ENCODE results near the gene ATXN10.
"Not testable (repeated sequence)": the region's sequence is repeated elsewhere in the genome, so short reads cannot be mapped to it uniquely, and the experiment has no call there.

ATXN10 gene

GRCh38 chr22:45678961-45679912, 7.6 kb downstream of the ATXN10 start:
- DNase-seq (ENCODE audit: low spot score), result no peak

DNA sequence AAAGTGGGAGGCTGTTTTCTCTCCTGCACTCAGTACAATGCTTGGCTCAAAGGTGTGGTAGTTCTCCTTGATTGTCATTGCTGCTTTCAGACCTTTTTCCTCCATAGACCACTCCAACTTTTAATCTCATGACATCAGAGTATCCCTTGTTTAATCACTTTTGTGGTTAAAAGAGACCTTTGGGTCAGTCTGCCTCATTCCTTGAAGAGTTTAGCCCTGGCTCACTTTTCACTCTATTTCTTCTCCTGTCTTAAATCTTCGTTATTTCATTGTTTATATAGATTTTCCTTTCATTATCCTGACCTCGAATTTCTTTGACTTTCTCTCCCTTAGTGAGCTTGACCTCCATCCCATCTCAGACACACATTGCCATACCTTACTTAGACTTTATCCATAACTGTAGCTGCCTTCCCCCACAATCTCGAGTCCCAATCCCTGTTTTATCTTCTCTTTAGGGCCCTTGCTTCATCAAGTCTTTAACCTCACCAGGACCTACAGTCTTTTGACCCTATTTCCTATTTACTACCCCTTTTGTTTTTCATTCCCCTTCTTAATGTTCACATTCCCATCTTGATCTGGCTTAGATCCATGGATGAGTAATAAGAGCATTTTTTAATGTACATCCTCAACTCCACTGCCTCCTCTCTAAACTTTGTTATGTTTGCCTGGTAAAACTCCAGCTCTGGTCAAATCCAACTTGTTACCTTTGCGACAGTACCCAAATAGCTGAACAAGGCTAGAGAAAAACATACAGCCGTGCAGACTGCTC, 9.5 kb downstream of the ATXN10 start:
- DNase-seq (ENCODE audit: low spot score), result no peak

DNA sequence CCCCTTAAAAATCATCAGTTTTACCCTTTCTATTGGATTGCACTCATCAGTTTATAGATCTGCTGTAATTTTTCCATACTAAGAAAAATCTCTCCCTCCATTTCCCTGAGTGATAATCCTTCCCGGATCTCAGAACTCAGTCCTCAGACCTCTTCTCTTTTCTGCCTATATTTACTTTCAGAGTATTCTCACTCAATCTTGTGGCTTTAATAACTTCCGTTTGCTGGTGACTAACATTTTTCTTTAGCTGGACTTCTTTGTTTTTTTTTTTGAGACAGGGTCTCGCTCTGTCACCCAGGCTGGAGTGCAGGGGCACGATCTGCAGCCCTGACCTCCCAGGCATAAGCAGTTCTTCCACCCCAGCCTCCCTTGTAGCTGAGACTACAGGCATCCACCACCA, 10.4 kb downstream of the ATXN10 start:
- DNase-seq (ENCODE audit: low spot score), result no peak

- DNase-seq (ENCODE audit: low spot score), result not testable (repeated sequence)
Measured at GRCh38 chr22:45682773-45683172, 11.1 kb downstream of the ATXN10 start.

DNA sequence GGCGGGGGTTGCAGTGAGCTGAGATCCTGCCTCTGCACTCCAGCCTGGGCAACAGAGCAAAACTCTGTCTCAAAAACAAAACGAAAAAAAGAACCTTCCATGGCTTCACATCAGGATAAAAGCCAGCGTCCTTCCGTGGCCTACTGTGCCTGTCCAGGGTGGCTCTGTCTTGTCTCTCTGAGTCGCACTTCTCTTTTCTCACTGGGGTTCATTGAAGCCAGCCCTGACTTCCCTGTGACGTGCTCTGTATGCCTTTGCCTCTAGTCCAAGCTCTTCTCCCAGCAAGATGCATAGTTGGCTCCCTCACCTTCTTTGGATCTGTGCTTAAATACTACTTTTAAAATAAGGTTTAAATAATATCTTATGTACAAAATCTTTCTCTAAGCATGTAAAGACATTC, 11.6 kb downstream of the ATXN10 start:
- DNase-seq (ENCODE audit: low spot score), result no peak

- DNase-seq (ENCODE audit: low spot score), result no peak
Measured at GRCh38 chr22:45683680-45684079, 12.0 kb downstream of the ATXN10 start.

GRCh38 chr22:45684169-45684568, 12.5 kb downstream of the ATXN10 start:
- DNase-seq (ENCODE audit: low spot score), result no peak

DNA sequence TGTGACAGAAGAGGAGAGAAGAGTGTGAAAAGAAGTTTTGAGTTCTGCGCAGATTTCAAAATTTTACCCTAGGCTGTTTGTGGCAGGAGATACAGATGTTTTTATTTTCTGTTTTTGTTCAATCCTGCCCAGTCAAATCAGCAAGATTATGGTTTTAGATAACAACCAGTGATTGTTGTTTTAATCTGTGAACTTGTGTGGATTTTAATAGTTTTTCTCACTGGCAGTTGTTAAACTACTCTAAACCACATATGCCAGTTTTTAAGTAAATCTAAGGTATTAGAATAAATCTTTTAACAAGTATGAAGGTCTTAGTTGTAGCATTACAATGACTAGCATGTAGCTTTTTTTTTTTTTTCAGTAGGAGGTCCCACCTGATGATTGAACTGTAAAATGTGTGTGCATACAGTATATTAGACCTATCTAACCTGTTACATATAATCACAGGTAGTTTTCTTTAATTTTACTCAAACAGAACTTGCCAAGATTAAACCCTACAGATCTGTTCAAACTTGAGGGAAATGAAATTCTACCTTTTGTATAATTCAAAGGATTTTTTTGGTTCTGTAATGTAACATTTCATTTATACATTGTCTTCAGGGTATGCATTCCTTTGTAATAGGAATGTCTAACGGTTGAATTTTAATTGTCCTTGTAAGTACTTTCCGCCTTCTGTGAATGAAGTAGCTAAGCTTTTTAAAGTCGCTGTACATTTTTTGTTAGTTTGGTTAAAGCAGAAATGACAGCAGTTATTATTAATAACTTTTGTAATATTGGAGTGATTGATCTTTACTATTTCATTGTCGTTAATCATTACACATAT, 13.3 kb downstream of the ATXN10 start:
- no peak for DNase-seq (ENCODE audit: low spot score)

DNA sequence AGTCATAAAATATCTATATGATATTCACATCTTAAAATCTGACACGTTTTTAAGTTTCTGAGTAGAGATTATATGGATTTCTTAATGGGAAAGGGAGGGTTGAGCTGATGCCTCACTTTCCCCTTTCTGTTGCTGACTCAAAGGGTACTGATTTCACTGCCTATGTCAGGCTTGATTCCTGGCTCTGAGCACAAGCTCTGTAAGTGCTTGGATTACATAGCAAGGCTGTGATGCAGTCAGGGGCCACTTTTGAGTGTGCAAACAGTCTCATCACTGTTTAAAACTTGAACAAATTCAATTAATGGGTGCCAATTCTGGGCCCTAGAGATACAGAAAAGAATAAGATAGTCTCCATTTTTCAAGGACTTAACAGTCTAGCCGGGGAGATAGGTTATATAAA, 14.4 kb downstream of the ATXN10 start:
- no peak for DNase-seq (ENCODE audit: low spot score)

GRCh38 chr22:45686836-45687235, 15.2 kb downstream of the ATXN10 start:
- DNase-seq (ENCODE audit: low spot score), result no peak

GRCh38 chr22:45688600-45689080, 17.0 kb downstream of the ATXN10 start:
- no peak for DNase-seq (ENCODE audit: low spot score)

DNA sequence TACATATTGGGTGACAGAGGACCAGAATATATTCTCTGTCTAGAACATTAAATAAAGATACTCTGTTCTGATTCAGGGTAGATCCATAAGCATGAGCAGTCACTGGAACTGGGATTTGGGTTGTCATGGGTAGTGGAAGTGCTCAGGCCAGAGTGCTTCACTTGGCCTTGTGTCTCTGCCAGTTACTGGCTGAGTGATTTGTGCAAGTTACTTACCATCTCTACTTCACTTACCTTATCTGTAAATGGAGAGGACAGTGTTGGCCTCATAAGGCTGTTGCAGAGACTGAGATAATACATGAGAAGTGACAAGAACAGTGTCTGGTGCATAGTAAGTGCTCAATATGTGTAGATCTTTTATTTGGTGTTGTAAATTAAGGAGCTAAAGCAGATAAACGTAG, 17.6 kb downstream of the ATXN10 start:
- DNase-seq (ENCODE audit: low spot score), result no peak

DNA sequence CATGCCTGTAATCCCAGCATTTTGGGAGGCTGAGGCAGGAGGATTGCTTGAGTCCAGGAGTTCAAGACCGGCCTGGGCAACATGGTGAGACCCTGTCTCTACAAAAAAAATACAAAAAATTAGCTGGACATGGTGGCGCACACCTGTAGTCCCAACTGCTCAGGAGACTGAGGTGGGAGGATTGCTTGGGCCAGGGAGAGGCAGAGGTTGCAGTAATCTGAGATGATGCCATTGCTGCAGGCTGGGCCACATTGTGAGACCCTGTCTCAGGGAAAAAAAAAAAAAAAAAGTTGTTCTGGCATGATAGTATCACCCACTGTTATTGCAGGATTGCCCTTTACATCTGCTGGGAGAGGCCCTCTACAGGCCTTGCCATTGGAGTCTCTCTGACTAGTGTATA, 18.4 kb downstream of the ATXN10 start:
- DNase-seq (ENCODE audit: low spot score), result no peak

GRCh38 chr22:45692549-45692948, 20.9 kb downstream of the ATXN10 start:
- no peak for DNase-seq (ENCODE audit: low spot score)

- DNase-seq (ENCODE audit: low spot score), result no peak
Measured at GRCh38 chr22:45693835-45694234, 22.2 kb downstream of the ATXN10 start.

DNA sequence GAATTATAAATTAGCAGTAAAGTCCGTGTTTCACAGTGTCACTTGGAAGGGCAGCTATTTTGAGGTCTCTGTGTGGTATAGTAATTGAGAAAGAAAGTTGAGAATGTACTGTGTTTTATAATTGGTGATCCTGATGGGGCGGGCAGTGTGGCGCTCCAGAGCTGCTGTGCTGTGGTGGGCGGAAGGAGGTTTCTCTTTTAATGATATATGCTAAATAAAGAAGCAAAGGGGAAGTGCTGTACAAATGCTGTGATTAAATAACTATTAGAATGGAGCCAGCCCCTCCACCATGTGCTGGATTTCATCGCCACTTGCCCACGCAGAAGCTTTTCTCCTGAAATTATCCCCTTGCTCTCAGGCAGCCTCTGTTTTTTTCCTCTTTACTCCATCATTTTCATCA, 24.6 kb downstream of the ATXN10 start:
- no peak for DNase-seq (ENCODE audit: low spot score)

GRCh38 chr22:45698094-45698493, 26.5 kb downstream of the ATXN10 start:
- no peak for DNase-seq (ENCODE audit: low spot score)

DNA sequence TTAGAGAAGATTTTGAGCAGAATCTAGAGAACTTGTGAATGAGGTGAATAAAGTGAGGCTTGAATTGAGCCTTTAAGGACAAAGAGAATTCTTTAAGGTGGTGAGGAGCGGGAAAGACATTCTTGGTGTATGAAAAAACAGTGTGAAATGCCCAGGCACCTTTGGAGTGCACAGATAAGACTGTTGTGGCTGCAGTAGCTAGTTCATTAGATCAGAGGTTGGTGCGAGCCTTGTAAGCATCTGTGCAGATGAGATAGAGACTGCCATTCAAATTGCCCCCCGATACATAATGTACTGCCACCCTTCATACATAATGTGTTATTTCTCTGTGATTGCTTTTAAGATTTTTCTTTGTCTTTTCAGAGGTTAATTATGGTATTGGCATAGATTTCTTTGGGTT, 31.3 kb downstream of the ATXN10 start:
- DNase-seq (ENCODE audit: low spot score), result no peak

DNA sequence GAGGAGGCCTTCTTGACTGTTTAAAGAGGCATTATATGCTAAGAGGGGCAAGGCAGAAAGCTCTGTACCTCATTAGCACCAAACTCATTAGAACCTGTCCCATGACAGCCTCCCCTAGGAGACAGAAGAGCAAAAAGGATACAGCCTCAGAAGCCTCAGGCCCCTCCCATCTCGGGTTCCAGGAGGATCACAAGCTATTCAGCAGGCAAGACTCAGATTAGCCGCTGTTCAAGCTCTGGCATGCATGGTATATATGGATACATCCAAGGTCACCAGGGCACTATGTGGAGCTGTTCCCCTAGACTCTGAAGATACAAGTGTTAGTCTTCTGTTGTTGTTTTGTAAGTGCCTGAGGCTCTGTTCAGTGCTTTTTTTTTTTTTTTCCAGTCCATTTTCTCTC, 32.1 kb downstream of the ATXN10 start:
- no peak for DNase-seq (ENCODE audit: low spot score)

GRCh38 chr22:45704648-45705047, 33.0 kb downstream of the ATXN10 start:
- DNase-seq (ENCODE audit: low spot score), result no peak

DNA sequence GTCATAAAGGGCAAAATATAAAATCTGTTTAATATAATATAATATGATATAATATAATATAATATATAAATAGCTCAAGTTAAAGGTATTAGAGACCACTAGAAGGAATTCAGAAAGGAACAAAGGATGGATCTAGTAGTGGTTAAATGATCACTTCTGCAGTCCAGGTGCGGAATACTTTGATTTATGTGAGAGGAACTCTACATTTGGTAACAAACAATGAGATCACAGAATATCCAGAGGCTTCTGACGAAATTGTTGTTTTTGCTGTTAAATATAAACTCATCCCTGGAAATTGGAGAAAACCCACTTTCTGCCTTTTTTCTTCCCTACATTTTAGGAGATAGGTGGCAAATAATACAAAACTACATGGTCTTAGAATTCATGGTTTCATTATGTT, 36.0 kb downstream of the ATXN10 start:
- no peak for DNase-seq (ENCODE audit: low spot score)

DNA sequence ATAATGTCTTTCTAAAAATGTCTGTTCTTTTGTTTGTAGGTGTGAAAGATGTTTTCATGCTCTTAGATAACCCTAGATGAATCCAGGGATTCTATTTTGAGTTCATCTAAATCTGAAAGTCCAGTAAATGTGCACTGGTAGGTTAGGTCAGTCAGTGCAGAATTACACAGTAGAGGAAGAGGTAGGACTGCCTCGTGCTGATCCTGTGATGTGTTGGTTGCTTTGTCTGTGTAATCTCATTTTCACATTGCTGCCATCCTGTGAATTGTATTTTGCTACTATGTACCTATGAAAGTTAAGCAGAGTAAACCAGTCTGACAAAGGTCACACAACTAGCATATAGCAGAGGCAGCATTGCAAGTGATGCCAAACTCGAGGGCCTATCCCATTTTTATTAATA, 36.5 kb downstream of the ATXN10 start:
- DNase-seq (ENCODE audit: low spot score), result no peak
